Stomach (tissue), 4 donors: ENCODE results near the gene FNDC3B.

Experiments used
- EP300 ChIP-seq: sonication (generic); formaldehyde crosslinking; IDR thresholded peaks from one replicate; pipeline ENCODE4 v1.6.1; 2017; ENCODE audit warnings: antibody characterized with exemption
- POLR2A ChIP-seq, 4 donors: fragments of 450-650 bp; IDR thresholded peaks; one replicate each; pipeline ENCODE4 v1.6.1; 2016; ENCODE audit warnings: antibody characterized with exemption in 4 of 4, control low read depth in 2 of 4, mild to moderate bottlenecking in 1 of 4, moderate library complexity in 1 of 4
- POLR2AphosphoS5 ChIP-seq, 3 donors: sonication (generic); formaldehyde crosslinking; IDR thresholded peaks; one replicate each; pipeline ENCODE4 v1.6.1; 2016; ENCODE audit warnings: antibody characterized with exemption in 3 of 3
- TF ChIP-seq, protein P1 (sequence below), 7 experiments: fragments of 450-650 bp in 4 of 7; fragments of 200-600 bp in 3 of 7; sonication (generic) in 3 of 7; IDR thresholded peaks; one replicate each; pipeline ENCODE4 v1.5.1; 2016 to 2019; ENCODE audit warnings: antibody characterized with exemption in 7 of 7, control low read depth in 2 of 7, mild to moderate bottlenecking in 1 of 7

DNA sequence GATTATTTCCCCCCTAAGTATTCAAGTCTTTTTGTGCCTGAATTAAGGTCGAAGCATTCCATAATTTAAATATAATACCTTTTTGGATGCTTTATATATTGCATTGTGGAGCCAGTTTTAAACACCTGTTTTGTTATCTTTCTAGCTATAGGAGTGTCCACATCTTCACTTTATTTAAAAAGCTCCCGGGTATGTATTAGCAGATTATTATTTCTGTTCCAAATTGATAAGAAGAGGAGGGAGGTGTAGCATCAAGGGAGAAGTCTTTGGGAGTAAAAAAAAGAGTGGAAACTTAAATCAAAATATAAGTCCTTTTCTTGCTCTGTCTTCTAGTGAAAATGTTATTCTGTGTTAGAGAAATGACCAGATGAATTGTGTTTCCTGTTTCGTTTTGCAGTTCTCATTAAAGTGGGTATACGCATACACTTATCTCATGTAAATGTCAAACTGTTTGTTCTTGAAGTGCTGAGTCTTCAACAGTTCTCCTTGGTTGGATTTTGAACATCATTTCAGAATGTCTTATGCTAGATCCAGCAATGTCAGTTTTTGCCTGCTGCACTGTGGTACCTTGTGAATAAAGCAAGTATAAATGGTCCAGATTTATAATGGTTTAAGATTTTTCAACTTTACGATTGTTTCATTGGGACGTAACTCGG, 105.8 kb downstream of the FNDC3B start:
- TF ChIP-seq, protein P1, sequence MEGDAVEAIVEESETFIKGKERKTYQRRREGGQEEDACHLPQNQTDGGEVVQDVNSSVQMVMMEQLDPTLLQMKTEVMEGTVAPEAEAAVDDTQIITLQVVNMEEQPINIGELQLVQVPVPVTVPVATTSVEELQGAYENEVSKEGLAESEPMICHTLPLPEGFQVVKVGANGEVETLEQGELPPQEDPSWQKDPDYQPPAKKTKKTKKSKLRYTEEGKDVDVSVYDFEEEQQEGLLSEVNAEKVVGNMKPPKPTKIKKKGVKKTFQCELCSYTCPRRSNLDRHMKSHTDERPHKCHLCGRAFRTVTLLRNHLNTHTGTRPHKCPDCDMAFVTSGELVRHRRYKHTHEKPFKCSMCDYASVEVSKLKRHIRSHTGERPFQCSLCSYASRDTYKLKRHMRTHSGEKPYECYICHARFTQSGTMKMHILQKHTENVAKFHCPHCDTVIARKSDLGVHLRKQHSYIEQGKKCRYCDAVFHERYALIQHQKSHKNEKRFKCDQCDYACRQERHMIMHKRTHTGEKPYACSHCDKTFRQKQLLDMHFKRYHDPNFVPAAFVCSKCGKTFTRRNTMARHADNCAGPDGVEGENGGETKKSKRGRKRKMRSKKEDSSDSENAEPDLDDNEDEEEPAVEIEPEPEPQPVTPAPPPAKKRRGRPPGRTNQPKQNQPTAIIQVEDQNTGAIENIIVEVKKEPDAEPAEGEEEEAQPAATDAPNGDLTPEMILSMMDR (IDR thresholded peaks at IDR 0.05), result no peak
- TF ChIP-seq POLR2AphosphoS5 (IDR thresholded peaks at IDR 0.05), result no peak
- TF ChIP-seq POLR2A (IDR thresholded peaks at IDR 0.05), result no peak
- no peak for TF ChIP-seq EP300
